HG02970 (cell line): ENCODE measurements around the gene FASTKD3.
"Not testable (repeated sequence)": the region's sequence is repeated elsewhere in the genome, so short reads cannot be mapped to it uniquely, and the experiment has no call there.

Experiments used
- ATAC-seq: cut with Tn5 transposase; IDR thresholded peaks from one replicate; pipeline ENCODE4 v1.9.1; 2021; ENCODE audit warnings: mild to moderate bottlenecking, moderate library complexity, moderate number of reproducible peaks; ENCODE audit not compliant: unreplicated experiment, low FRiP score

Gene FASTKD3

DNA sequence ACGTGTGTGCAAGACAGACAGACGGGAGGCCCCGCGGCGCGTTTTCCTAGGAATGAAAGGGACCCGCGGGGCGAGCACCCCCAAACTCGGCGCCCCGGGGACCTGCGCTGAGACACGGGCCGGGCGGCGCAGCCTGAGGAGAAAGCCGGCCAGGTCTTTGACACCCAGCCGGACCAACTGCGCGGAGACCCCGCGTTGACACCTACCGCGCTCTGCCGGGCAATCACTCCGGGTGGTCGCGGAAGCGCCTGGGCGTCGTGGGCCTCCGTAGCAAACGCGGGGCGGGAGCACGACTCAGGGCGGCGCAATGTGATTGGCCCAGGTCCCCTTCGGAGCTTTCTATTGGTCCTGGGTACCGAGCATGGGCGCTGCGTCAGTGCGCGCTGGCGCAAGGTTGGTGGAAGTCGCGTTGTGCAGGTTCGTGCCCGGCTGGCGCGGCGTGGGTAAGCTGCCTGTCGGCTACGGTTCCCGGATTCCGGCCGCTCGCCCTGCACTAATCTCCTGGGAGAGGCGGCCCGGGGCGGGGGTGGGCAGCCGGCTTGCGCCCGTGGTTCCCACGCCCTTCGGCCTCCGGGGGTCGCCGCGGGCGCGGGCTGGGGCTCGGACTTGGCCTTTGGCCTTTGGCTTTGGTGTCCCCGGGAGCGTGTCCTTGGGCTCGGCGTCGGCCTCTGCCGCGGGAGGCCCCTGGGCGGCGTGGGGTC is at the start of gene FASTKD3, which contains the start of gene MTRR:
Gene FASTKD3, minus strand, starts transcription at position 259 of the 701 bp plus-strand sequence. CDS start 948 bp downstream, outside the sequence.
Gene MTRR, plus strand, starts transcription at position 376 of the 701 bp plus-strand sequence. CDS start 1,647 bp downstream, outside the sequence.
- peak; percentile 99 for ATAC-seq

DNA sequence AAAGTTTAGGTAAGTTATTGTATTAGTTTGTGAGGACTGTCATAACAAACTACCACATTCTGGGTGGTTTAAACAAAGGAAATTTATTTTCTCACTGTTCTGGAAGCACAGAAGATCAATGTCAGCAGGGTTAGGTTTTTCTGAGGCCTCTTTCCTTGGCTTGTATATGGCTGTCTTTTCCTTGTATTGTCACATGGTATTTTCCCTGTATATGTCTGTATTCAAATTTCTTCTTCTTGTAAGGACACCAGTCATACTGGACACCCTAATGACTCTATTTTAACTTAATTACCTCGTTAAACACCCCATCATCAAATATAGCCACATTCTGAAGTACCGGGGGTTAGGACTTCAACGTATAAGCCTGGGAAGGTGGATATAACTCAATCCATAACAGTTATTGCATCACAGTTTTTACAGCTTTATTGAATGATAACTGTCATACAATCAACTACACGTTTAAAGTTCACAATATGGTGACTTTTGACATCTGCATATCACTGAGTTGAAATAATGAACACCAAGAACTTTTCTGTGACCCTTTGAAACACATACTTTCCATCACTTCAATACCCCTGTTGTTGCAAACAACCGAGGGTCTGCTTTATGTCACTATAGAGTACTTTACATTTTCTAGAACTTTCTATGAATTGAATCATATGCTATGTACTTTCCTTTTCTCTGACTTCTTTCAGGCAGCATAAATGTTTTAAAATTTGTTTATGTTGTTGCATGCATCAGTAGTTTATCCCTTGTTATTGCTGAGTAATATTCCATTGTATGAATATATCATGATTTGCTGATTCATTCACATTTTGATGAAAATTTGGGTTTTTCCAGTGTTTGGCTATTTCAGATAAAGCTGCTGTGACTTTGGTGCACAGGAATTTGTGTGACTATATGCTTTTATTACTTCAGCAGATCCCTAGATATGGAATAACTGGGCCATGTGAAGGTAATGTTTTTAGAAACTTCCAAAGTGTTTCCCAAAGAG is 48.6 kb upstream of the FASTKD3 start:
- ATAC-seq: no peak

- ATAC-seq: no peak
Measured at GRCh38 chr5:7916171-7916804, 47.5 kb upstream of the FASTKD3 start.

- not testable (repeated sequence) for ATAC-seq
Measured at GRCh38 chr5:7911429-7911771, 42.6 kb upstream of the FASTKD3 start.

- no peak for ATAC-seq
Measured at GRCh38 chr5:7910738-7911428, 42.1 kb upstream of the FASTKD3 start.

GRCh38 chr5:7908317-7908716 is 39.5 kb upstream of the FASTKD3 start:
- ATAC-seq: no peak

DNA sequence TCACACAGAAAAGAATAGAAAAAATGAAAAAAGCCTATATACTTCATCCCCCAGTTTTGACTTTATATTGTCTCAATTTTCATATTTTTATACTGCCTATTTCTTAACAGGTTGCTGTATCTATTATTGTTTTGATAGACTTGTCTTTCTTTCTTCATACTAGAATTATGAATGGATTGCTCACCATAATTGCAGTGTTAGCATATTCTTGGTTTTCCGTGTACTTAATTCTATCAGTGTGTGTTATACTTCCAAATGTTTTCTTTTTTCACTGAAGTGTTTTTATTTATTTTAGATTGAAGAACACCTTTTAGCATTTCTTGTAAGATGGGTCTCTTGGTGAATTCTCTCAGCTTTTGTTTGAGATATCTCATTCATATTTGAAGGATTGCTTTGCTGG is 38.8 kb upstream of the FASTKD3 start:
- no peak for ATAC-seq

- ATAC-seq: no peak
Measured at GRCh38 chr5:7904170-7904569, 35.3 kb upstream of the FASTKD3 start.

DNA sequence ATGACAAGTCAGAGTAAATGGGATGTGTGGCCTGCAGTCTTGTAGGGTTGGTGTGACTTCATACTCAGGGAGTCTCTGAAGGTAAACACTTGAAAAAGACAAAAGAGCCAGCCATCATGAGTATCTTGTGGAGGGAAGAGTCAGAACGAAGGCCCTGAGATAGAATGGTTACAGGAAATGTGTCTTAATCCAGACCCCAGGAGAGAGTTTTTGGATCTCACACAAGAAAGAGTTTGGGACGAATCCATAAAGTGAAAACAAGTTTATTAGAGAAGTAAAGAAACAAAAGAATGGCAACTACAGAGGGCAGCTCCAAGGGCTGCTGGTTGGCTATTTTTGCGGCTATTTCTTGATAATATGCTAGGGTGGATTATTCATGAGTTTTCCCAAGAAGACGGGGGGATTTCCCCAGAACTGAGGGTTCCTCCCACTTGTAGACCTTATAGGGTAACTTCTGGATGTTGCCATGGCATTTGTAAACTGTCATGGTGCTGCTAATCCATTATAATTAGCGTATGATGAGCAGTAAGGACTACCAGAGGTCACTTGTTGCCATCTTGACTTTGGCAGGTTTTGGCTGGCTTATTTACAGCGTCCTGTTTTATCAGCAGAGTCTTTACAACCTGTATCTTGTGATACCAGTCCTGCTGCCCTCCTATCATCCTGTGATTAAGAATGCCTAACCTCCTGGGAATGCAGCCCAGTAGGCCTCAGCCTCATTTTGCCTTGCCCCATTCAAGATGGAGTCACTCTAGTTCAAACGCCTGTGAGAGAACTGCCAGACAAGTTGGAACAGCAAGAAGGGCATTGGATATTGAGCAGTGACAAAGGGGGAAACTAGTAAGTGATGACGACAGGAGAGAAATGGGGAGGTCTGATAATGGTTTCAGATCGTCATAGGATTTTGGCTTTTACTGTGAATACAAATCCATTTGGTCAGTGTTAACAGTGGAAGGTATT is 34.1 kb upstream of the FASTKD3 start:
- ATAC-seq: no peak

GRCh38 chr5:7902201-7902600 is 33.4 kb upstream of the FASTKD3 start:
- ATAC-seq: no peak

DNA sequence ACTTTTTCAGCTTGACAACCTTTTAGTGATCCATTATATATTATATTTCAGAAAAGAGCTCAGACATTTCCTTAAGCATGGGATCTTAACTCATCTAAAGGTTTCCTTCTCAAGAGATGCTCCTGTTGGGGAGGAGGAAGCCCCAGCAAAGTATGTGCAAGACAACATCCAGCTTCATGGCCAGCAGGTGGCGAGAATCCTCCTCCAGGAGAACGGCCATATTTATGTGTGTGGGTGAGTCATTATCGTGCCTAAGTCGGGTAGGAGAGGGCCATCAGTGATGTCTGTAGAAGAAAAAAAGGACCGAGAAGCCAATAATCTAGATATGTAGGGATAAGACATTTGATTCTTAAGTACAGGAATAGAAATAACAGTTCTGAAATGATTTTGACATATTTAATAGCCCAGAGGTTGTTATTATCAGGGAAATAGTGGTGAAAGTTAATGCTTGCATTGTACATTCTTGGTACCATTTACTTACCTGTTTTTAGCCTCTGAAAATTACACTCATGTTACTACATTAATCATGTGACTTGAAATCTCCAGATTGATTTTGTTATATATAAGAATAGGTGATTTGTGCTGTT is 28.3 kb upstream of the FASTKD3 start:
- ATAC-seq: no peak

DNA sequence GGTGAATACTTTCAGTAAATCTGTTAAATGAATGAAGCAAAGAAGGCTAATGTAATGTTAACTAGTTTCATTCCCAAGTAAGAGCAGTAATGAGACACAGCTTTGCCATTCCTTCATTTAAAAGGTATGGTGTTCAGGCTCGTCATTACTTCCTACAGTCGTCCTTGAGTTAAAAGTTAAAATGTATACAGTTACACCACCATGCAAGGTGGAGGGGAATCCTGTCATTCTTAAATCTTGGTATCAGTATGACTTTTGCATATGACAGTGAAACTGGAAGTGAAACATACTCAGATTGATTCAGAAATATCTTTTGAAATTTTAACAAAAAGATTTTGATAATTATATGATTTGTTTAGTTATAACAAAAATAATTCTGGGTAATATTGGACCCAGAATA is 26.0 kb upstream of the FASTKD3 start:
- ATAC-seq: peak; percentile 90

GRCh38 chr5:7894439-7894838 is 25.6 kb upstream of the FASTKD3 start:
- ATAC-seq: no peak

GRCh38 chr5:7888901-7889300 is 20.1 kb upstream of the FASTKD3 start:
- no peak for ATAC-seq

DNA sequence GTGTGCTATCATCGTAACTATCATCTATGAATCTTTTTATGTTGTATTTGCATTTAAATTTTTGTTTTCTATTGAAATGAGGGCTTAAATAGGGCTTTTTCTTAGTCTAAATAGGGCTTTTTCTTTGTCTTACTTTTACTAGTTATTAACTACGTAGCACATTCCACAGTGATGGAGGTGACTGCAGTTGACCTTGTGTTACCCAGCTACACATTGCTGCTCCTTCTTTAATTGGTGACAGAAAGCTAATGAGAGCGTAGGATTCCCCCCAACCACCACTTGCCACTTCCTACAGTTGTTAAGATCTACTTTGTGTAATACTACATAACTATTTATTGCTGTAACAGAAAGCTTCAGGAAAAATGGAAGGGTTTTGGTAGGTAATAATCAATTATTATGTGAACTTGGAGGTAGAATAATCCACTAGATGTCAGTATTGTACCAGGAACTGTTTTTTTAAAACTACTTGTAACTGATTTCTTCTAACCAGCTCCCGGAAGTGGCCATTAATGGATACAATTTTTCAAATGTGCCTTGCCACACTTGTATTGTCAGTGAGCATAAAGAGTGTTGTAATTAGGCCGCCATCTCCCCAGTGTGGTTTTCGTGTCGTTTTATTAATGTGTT is 18.1 kb upstream of the FASTKD3 start:
- ATAC-seq: no peak

- no peak for ATAC-seq
Measured at GRCh38 chr5:7884491-7885267, 15.8 kb upstream of the FASTKD3 start.

- ATAC-seq: no peak
Measured at GRCh38 chr5:7882926-7883325, 14.1 kb upstream of the FASTKD3 start.

DNA sequence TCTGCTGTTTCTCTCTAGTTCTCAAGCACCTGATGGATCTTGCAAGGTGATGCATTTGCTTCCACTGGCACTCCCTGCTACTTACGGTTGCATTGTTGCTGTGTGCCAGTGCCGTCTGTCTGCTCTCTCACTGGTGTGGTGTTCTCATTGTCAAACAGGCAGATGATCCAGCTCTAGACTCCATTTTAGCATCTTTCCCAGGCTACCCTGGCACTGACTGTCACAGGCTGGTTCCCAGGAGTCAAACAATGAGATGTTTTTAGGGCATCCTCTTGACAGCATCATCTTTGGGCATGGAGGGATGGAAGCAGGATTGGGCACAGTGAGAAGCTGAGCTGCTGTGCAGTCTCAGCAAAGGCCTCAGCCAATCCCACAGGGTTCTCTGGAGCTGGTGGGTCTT is 13.0 kb upstream of the FASTKD3 start:
- ATAC-seq: no peak
